SK-N-SH (cell line): ENCODE data around the gene LZTFL1.

Experiments used
- EZH2phosphoT487 ChIP-seq: fragments of 200-600 bp; sonication (generic); IDR thresholded peaks from 2 replicates; pipeline ENCODE4 v1.6.1; 2017; ENCODE audit warnings: low read depth, mixed run types, mild to moderate bottlenecking, antibody characterized with exemption, moderate library complexity, borderline replicate concordance
- FOXM1 ChIP-seq: IDR thresholded peaks from 2 replicates; pipeline ENCODE4 v1.4.0; 2012; ENCODE audit warnings: low read depth, mild to moderate bottlenecking
- MXI1 ChIP-seq: IDR thresholded peaks from 2 replicates; pipeline ENCODE4 v1.6.1; 2012; ENCODE audit warnings: mild to moderate bottlenecking, low read depth, low read length, improper control_type of control experiment
- NRF1 ChIP-seq: IDR thresholded peaks from 2 replicates; pipeline ENCODE4 v1.6.1; 2012; ENCODE audit warnings: low read depth, mild to moderate bottlenecking, low read length
- POLR2AphosphoS5 ChIP-seq: IDR thresholded peaks from 2 replicates; pipeline ENCODE4 v1.6.1; 2012; ENCODE audit warnings: low read depth, low read length
- RCOR1 ChIP-seq: fragments of 150-350 bp; IDR thresholded peaks from 2 replicates; pipeline ENCODE4 v1.6.1; 2017; ENCODE audit warnings: antibody characterized with exemption, low read length
- RXRA ChIP-seq: IDR thresholded peaks from 2 replicates; pipeline ENCODE4 v1.4.0; 2012; ENCODE audit warnings: low read depth, mild to moderate bottlenecking, borderline replicate concordance
- SIN3A ChIP-seq: IDR thresholded peaks from 2 replicates; pipeline ENCODE4 v1.6.1; 2012; ENCODE audit warnings: low read depth, mild to moderate bottlenecking, low read length, moderate library complexity, borderline replicate concordance
- SMC3 ChIP-seq: IDR thresholded peaks from 2 replicates; pipeline ENCODE4 v1.6.1; 2012; ENCODE audit warnings: low read depth, low read length, improper control_type of control experiment
- TEAD4 ChIP-seq: IDR thresholded peaks from 2 replicates; pipeline ENCODE4 v1.4.0; 2012; ENCODE audit warnings: mild to moderate bottlenecking, borderline replicate concordance; ENCODE audit not compliant: insufficient read depth
- TF ChIP-seq, protein P1 (sequence below): fragments of 200-600 bp; sonication (generic); IDR thresholded peaks from 2 replicates; pipeline ENCODE4 v1.6.1; 2017; ENCODE audit warnings: antibody characterized with exemption, mild to moderate bottlenecking, moderate library complexity
- TF ChIP-seq, protein P2 (sequence below): IDR thresholded peaks from 2 replicates; pipeline ENCODE4 v1.4.0; 2012; ENCODE audit warnings: low read depth

DNA sequence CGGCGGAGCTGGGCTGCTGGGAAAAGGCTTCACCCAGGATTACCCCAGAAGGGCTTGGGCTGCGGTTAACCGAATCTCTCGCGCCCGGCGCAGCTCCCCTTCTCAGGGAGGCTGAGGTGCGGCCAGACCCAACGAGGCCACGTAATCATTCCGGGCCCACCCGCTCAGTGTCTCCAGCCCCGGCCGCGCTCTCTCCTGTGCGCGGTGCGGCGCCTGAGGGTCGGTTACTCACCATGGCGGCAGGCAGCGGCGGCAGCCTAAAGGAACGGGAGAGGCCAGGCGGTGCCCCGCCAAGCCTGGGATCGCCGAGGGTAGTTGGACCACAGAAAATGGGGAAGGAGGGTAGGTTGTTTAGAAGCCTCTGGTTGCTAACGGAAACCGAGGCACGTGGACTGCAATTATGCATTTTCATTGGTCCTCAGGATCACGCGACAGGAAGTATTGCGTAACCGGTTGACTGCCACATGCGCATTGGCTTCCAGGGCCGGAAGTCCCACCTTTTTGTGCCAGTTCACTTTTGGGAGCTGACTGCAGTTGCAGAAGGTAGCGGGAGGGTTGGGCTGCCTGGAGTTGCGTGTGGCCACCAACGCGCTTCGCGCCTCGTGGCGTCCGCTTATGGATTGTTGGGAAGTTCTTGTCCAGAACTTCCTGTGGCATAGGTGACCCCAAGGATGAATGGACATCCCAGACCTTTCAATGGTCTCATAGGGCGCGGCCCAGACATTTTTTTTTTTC, at the start of gene LZTFL1:
- TF ChIP-seq, protein P1, sequence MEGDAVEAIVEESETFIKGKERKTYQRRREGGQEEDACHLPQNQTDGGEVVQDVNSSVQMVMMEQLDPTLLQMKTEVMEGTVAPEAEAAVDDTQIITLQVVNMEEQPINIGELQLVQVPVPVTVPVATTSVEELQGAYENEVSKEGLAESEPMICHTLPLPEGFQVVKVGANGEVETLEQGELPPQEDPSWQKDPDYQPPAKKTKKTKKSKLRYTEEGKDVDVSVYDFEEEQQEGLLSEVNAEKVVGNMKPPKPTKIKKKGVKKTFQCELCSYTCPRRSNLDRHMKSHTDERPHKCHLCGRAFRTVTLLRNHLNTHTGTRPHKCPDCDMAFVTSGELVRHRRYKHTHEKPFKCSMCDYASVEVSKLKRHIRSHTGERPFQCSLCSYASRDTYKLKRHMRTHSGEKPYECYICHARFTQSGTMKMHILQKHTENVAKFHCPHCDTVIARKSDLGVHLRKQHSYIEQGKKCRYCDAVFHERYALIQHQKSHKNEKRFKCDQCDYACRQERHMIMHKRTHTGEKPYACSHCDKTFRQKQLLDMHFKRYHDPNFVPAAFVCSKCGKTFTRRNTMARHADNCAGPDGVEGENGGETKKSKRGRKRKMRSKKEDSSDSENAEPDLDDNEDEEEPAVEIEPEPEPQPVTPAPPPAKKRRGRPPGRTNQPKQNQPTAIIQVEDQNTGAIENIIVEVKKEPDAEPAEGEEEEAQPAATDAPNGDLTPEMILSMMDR = no peak
- TF ChIP-seq, protein P2, sequence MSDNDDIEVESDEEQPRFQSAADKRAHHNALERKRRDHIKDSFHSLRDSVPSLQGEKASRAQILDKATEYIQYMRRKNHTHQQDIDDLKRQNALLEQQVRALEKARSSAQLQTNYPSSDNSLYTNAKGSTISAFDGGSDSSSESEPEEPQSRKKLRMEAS = peak; percentile 96
- TF ChIP-seq POLR2AphosphoS5 (peak; percentile 75), EZH2phosphoT487 (no peak), MXI1 (peak; percentile 98), FOXM1 (no peak), SMC3 (no peak), RXRA (no peak), RCOR1 (no peak; the same call in 1 of the 2 replicates), NRF1 (peak; percentile 66), TEAD4 (no peak), SIN3A (peak; percentile 97)
